ENCODE data around the gene GGT7.

GGT7 gene

GRCh38 chr20:34876406-34877282 is 4.0 kb upstream of the GGT7 start, which contains the start of gene ACSS2 (continued):
- TF ChIP-seq ZBTB11 (tag by site-specific recombination; conservative IDR thresholded peaks at IDR 0.05; ENCODE audit: low read depth) (peak; percentile 29; the same call in 1 of the 2 replicates), ZBTB10 (tag by site-specific recombination; IDR thresholded peaks at IDR 0.05) (peak; percentile 53; the same call in 1 of the 2 replicates), ZNF37A (tag by site-specific recombination; IDR thresholded peaks at IDR 0.05) (peak; percentile 66; the same call in 1 of the 2 replicates), ZNF76 (tag by site-specific recombination; IDR thresholded peaks at IDR 0.05; ENCODE audit: borderline replicate concordance, low read depth) (peak; percentile 37; the same call in 1 of the 2 replicates), OSR2 (tag by site-specific recombination; IDR thresholded peaks at IDR 0.05) (peak; percentile 86), ZNF610 (tag by site-specific recombination; IDR thresholded peaks at IDR 0.05; ENCODE audit: borderline replicate concordance) (0 out of 2 replicates have a peak, but pooled peaks have one; percentile 44), ZNF571 (tag by site-specific recombination; IDR thresholded peaks at IDR 0.05) (no peak), ZNF341 (tag by site-specific recombination; IDR thresholded peaks at IDR 0.05; ENCODE audit: low read depth) (peak; percentile 48), PRDM1 (tag by site-specific recombination; IDR thresholded peaks at IDR 0.05) (peak; percentile 69), KLF9 (tag by site-specific recombination; IDR thresholded peaks at IDR 0.05; ENCODE audit: low read depth) (peak; percentile 78; the same call in 1 of the 2 replicates), ZBTB48 (tag by site-specific recombination; IDR thresholded peaks at IDR 0.05) (0 out of 2 replicates have a peak, but pooled peaks have one; percentile 33), ZBTB44 (tag by site-specific recombination; IDR thresholded peaks at IDR 0.05) (peak; percentile 42; the same call in 1 of the 2 replicates), ZNF514 (tag by site-specific recombination; IDR thresholded peaks at IDR 0.05) (no peak), ZSCAN30 (tag by site-specific recombination; IDR thresholded peaks at IDR 0.05) (peak; percentile 66; the same call in 1 of the 2 replicates), ZBTB6 (tag by site-specific recombination; IDR thresholded peaks at IDR 0.05) (peak; percentile 98), ZIC2 (tag by site-specific recombination; IDR thresholded peaks at IDR 0.05) (peak; percentile 38; the same call in 1 of the 2 replicates), ZNF335 (tag by site-specific recombination; conservative IDR thresholded peaks at IDR 0.05) (peak; percentile 30), KLF8 (tag by site-specific recombination; IDR thresholded peaks at IDR 0.05) (0 out of 2 replicates have a peak, but pooled peaks have one; percentile 6), ZBTB26 (tag by site-specific recombination; optimal IDR thresholded peaks at IDR 0.05) (peak; percentile 55), ZNF398 (tag by site-specific recombination; IDR thresholded peaks at IDR 0.05) (peak; percentile 38; the same call in 1 of the 2 replicates), ZNF530 (tag by site-specific recombination; IDR thresholded peaks at IDR 0.05; ENCODE audit: low read depth) (no peak), ZNF133 (tag by site-specific recombination; IDR thresholded peaks at IDR 0.05) (no peak), ZNF23 (tag by site-specific recombination; IDR thresholded peaks at IDR 0.05; ENCODE audit: borderline replicate concordance) (no peak)

Measured in HEK293 (cell line).